ENCODE data around the gene PROZ.

Gene PROZ

DNA sequence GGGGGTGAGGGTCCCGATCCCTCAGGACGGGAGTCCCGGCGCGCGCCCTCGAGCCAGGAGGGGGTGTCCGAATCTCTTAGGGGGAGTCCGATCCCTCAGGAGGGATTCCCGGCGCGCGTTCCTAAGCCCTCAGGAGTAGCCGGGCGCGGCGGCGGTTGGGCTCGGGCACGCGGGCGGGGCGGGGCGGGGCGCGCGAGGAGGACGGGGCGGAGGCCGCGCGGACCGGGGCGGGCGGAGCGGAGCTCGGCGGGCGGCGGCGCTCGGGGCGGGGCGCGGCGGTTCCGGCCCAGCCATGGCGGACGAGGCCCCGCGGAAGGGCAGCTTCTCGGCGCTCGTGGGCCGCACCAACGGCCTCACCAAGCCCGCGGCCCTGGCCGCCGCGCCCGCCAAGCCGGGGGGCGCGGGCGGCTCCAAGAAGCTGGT, 50.9 kb downstream of the PROZ start, which contains the start of gene CUL4A:
Gene CUL4A, plus strand, starts transcription at position 278 of the 423 bp plus-strand sequence. Its CDS starts 15 bp downstream, at position 293.
- TF ChIP-seq, protein P1, sequence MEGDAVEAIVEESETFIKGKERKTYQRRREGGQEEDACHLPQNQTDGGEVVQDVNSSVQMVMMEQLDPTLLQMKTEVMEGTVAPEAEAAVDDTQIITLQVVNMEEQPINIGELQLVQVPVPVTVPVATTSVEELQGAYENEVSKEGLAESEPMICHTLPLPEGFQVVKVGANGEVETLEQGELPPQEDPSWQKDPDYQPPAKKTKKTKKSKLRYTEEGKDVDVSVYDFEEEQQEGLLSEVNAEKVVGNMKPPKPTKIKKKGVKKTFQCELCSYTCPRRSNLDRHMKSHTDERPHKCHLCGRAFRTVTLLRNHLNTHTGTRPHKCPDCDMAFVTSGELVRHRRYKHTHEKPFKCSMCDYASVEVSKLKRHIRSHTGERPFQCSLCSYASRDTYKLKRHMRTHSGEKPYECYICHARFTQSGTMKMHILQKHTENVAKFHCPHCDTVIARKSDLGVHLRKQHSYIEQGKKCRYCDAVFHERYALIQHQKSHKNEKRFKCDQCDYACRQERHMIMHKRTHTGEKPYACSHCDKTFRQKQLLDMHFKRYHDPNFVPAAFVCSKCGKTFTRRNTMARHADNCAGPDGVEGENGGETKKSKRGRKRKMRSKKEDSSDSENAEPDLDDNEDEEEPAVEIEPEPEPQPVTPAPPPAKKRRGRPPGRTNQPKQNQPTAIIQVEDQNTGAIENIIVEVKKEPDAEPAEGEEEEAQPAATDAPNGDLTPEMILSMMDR (conservative IDR thresholded peaks at IDR 0.05; ENCODE audit: low read length) = no peak
- peak; percentile 73 for DNase-seq (ENCODE audit: low read depth)
- peak within 1 kb of the TSS; percentile 67 for H3K4me3 ChIP-seq (ENCODE audit: low read length)

DNA sequence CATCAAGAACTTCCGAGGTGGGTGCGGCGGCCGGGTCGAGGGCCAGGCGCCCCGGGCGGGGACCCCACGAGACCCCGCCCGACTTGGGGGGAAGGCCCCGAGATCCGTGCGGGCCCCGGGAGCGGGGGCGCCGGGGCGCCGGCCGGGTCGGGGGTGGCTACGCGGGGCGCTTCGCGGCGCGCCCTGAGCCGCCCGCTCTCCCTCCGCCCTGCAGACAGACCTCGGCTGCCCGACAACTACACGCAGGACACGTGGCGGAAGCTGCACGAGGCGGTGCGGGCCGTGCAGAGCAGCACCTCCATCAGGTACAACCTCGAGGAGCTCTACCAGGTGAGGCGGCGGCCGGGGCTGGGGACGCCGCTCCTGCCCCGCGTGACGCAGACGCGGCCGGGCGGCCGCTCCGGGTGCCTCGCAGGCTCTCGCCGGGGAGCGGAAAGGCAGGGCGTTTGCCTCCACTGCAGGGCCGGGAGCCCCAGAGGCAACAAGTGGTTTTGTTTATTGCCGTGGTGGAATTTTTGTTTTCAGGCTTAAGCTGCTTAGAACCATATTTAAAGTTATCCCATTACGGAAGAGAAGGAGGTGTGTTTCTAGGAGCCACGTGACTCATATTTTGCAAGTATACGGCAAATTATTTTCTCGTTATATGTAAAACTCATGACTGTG, 51.4 kb downstream of the PROZ start:
- H3K4me3 ChIP-seq (ENCODE audit: low read length) = peak overlapping the region; percentile 67
- TF ChIP-seq, protein P1 (conservative IDR thresholded peaks at IDR 0.05; ENCODE audit: low read length) = no peak

DNA sequence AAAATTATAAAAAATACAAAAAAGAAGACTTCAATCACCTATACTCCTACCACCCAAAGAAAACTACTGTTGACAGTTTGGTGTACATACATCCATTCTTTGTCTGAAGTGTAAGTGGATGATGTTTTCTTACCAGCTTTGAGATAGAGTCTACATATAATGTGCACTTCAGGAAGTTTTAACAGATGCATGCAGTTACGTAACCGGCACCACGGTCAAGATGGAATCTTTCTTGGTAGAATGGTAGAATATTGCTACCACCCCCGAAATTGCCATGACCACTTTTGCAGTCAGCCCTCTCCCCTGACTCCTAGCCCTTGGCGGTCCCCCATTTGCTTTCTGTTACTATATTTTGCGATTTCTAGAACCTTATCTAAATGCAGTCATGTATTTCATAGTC, 52.4 kb downstream of the PROZ start:
- TF ChIP-seq, protein P1 (conservative IDR thresholded peaks at IDR 0.05; ENCODE audit: low read length) = no peak
- peak overlapping the region; percentile 67 for H3K4me3 ChIP-seq (ENCODE audit: low read length)
- DNase-seq (ENCODE audit: low read depth) = no peak

More for the DNA sequence above, 51.4 kb downstream of the PROZ start:
- DNase-seq (ENCODE audit: low read depth) = peak; percentile 68

DNA sequence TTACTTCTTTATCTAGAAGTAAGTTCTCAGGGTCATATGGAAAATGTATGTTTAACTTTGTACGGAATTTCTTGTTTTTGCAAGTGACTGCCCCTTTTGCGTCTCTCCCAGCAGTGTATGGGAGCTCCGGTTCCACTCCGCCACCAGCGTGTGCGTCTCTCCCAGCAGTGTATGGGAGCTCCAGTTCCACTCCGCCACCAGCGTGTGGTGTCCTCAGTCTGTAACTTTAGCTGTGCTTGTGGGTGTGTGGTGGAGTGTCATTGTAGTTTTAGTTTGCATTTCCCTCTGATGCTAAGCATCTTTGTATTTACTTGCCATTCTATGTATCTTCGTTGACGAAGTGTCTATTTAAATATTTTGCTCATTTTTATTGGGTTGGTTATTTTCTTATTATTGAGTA, 53.3 kb downstream of the PROZ start:
- TF ChIP-seq, protein P1 (conservative IDR thresholded peaks at IDR 0.05; ENCODE audit: low read length) = 0 out of 2 replicates have a peak, but pooled peaks have one; percentile 4
- no peak for DNase-seq (ENCODE audit: low read depth)
- H3K4me3 ChIP-seq (ENCODE audit: low read length) = no peak overlapping the region

DNA sequence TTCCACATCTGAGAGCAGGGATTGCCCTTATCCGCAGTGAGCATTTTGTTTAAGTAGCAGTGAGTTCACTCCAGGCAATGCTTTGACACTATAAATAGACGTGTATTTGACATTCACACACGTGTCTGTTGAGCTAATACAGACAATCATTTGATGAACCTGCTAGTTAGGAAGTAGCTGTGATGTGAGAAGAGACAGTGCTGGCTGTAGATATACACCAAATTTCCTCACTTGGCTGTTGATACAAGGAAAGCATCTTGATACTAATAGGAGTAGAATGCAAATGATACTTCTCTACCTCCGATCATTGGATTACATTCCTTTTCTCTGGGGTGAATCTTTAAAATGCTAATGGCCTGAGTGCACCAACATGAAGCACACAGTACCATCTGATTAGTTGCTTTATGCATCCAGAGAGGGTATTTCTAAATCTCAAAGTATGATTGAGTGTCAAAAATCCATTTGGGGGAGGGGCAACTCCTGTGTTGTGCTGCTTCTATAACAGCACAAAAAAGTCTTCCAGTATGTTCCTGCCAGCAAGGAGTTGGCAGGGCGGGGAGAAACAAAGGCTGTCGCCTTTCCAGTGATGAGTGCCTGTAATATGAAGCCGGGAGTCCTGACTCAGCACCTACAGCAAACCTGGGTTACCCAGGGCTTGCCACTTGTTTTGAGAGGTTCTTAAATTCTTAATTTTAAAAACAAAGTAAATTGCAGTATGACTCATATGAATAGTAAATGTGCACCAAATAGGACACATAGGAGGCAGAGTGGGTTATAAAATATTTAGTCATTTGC, 58.0 kb downstream of the PROZ start:
- no peak overlapping the region for H3K4me3 ChIP-seq (ENCODE audit: low read length)
- DNase-seq (ENCODE audit: low read depth) = peak; percentile 62
- TF ChIP-seq, protein P1 (conservative IDR thresholded peaks at IDR 0.05; ENCODE audit: low read length) = no peak

DNA sequence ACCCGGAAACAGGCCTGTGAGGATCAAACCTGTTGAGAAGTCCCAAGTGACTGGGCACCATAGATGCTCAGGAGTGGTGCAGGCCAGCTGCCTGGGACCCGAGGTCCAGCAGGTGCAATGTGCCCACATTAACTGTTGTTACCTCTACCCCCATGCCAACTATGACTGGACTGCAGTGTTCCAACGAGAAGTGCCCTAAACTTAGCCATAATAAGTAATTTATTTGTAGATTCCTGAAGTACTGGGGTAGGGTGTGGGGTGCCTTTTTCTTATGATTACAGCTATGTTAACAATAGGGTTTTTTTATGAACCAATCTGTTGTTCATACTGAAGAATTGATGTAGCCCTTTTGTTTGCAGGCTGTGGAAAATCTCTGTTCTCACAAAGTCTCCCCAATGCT, 60.1 kb downstream of the PROZ start:
- no peak overlapping the region for H3K4me3 ChIP-seq (ENCODE audit: low read length)
- TF ChIP-seq, protein P1 (conservative IDR thresholded peaks at IDR 0.05; ENCODE audit: low read length) = no peak
- no peak for DNase-seq (ENCODE audit: low read depth)

Measured in AG10803 (cell line).